ENCODE data around the gene PAF1. TPM values are rescaled to one million over a fixed set of nuclear protein-coding genes. Genes with fewer than 3 reads are reported as not detected.

Gene PAF1
- total RNA-seq, 1 experiment from 2014 or later: 27.7 TPM

Small RNA genes within 50 kb of the gene (small RNA-seq; reads per million reads assigned to genes)
- gene AC011445.2 (0.06 reads per million in 2 experiments), gene MIR4530 (0 reads per million in 2 experiments), gene RN7SL566P (0 to 0.06 reads per million in 2 experiments)

Other genes starting within 250 kb of the PAF1 start
- gene NCCRP1, start 194.1 kb downstream of the PAF1 start, total RNA-seq (2014; rRNA removed; shearing (Covaris generic)): 0.05 TPM in 1 of 2 replicates, not detected in the other
- gene SYCN, start 186.8 kb downstream of the PAF1 start, total RNA-seq (2014; rRNA removed; shearing (Covaris generic)): not detected in 2 replicates
- gene IFNL3, start 146.1 kb downstream of the PAF1 start, total RNA-seq (2014; rRNA removed; shearing (Covaris generic)): not detected in 2 replicates
- gene IFNL4, start 142.2 kb downstream of the PAF1 start, total RNA-seq (2014; rRNA removed; shearing (Covaris generic)): not detected in 2 replicates
- not detected in 2 replicates for gene IFNL2, start 122.7 kb downstream of the PAF1 start, total RNA-seq (2014; rRNA removed; shearing (Covaris generic))
- not detected in 2 replicates for gene IFNL1, start 94.7 kb downstream of the PAF1 start, total RNA-seq (2014; rRNA removed; shearing (Covaris generic))
- 0.66 and 0.79 TPM in 2 replicates for gene LRFN1, start 70.2 kb downstream of the PAF1 start, total RNA-seq (2014; rRNA removed; shearing (Covaris generic))
- gene GMFG, start 55.1 kb downstream of the PAF1 start, total RNA-seq (2014; rRNA removed; shearing (Covaris generic)): not detected in 2 replicates
- gene SAMD4B, start 48.7 kb downstream of the PAF1 start, total RNA-seq (2014; rRNA removed; shearing (Covaris generic)): 57.7 and 57.8 TPM in 2 replicates
- gene MED29, start 272 bp upstream of the PAF1 start, total RNA-seq (2014; rRNA removed; shearing (Covaris generic)): 20.8 and 22.5 TPM in 2 replicates
- gene ZFP36, start 15.7 kb upstream of the PAF1 start, total RNA-seq (2014; rRNA removed; shearing (Covaris generic)): 15.1 and 24.6 TPM in 2 replicates
- gene PLEKHG2, start 21.6 kb upstream of the PAF1 start, total RNA-seq (2014; rRNA removed; shearing (Covaris generic)): 16.7 and 18.0 TPM in 2 replicates
- gene RPS16, start 44.8 kb upstream of the PAF1 start, total RNA-seq (2014; rRNA removed; shearing (Covaris generic)): 541 and 944 TPM in 2 replicates
- gene SUPT5H, start 54.5 kb upstream of the PAF1 start, total RNA-seq (2014; rRNA removed; shearing (Covaris generic)): 42.3 and 48.4 TPM in 2 replicates
- 75.6 and 81.7 TPM in 2 replicates for gene TIMM50, start 89.7 kb upstream of the PAF1 start, total RNA-seq (2014; rRNA removed; shearing (Covaris generic))
- gene DLL3, start 107.8 kb upstream of the PAF1 start, total RNA-seq (2014; rRNA removed; shearing (Covaris generic)): 4.0 and 5.8 TPM in 2 replicates
- not detected in 2 replicates for gene SELENOV, start 124.0 kb upstream of the PAF1 start, total RNA-seq (2014; rRNA removed; shearing (Covaris generic))
- 3.3 and 4.9 TPM in 2 replicates for gene EID2B, start 141.7 kb upstream of the PAF1 start, total RNA-seq (2014; rRNA removed; shearing (Covaris generic))
- 10.7 and 12.6 TPM in 2 replicates for gene EID2, start 149.1 kb upstream of the PAF1 start, total RNA-seq (2014; rRNA removed; shearing (Covaris generic))
- gene LGALS13, start 211.4 kb upstream of the PAF1 start, total RNA-seq (2014; rRNA removed; shearing (Covaris generic)): not detected in 2 replicates